Pulmonary artery endothelial cell (primary cell): ENCODE measurements around the gene SMTNL2. TPM values are rescaled to one million over a fixed set of nuclear protein-coding genes. Genes with fewer than 3 reads are reported as not detected.
"Not testable (repeated sequence)": the region's sequence is repeated elsewhere in the genome, so short reads cannot be mapped to it uniquely, and the experiment has no call there.

Experiments
- DNase-seq: peaks from one replicate; pipeline ENCODE4 v3.0.0-alpha.2; 2011; ENCODE audit warnings: low read depth, low spot score
- total RNA-seq: library from RNA; depleted of rRNA; stranded (reverse); fragments of >200 nt; gene quantifications from 2 replicates; pipeline ENCODE4 v1.2.3, GENCODE V29; 2014

Gene SMTNL2
- total RNA-seq, 1 donor from 2014 or later, result not detected

DNA sequence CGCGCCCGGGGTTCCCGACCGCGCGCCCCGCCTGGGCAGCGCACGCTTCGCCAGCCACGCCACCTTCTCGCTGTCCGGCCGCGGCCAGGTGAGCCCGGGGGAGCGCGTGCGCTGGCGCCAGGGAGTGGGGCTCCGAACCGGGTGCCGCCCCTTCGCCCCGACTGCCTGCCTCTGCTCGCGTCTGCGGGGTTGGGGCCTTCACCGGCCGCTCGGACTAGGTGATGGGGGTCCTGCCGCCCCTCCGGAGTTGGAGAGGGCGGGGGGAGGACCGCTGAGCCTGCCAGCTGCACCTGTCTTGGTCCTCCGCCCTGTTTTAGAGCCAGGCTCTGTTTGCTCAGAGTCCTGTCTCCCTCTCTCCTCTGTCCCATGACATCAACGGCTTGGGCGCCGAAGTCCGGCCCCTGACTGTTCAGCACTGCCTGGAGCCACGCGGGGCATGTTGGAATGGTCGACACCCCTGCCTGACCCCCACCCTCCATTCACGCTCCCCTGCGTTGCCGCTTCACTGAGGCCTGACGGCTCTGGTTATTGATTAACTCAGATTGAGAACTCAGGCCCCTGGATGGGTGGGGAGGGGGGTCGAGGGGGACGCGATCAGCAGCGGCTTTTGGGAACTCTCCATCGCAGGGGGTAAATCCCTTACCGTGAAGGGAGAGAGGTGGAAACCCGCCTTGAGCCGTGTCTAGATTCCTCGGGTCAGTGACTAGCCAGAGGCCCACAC is 748 bp downstream of the SMTNL2 start:
- no peak for DNase-seq

DNA sequence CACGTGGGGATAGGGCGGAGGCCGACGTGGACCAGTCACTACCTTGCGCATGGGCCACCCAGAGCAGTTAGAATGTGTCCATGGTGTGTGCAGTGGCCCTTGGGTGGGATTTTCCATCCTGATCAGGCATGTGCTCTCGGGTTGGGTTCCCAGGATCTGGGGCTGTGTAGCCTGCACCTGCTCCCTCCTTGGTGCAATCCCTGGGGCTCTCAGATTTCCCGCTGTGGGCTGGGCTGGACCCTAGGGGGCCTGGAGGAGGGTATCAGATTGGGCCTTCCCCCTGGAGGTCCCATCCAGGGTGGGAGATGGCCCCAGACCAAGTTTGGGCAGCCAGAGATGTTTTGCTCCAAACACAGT is 1.3 kb downstream of the SMTNL2 start:
- no peak for DNase-seq

DNA sequence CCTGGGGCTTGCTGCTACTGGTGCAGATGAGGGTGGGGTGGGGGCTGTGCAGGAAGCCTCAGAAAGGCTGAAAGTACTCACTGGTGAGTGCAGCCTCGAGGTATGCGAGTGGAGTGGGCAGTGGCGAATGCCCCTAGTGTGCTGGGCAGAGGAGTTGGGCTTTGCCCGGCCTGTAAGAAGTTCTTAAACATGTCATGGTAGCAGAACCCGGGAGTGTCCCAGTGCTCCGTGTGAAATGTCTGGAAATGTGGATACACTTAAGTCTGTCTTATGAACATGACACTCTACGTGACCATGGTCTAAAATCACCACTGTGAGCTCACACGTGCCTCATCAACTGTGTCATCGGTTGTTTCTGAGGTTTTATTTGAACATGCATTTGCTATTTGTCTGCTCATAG is 1.7 kb downstream of the SMTNL2 start:
- no peak for DNase-seq

DNA sequence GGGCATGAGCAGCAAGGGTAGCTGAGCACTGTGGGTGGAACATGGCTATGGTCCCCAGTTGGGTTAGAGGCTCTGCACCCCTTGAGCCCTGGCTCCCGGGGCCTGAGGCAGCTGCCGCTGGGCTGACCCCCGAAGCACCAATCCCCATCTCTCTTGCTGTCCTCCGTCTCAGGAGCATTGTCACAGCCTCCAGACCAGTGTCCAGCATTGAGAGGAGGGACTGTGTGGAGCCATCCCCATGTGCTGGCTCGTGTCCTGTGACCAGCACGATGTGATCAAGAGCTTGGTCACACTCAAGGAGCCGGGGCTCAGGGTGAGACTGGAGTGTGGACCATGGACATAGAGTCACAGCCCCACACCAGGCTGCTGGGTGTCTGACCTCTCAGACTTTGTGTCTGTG is 2.9 kb downstream of the SMTNL2 start:
- no peak for DNase-seq

DNA sequence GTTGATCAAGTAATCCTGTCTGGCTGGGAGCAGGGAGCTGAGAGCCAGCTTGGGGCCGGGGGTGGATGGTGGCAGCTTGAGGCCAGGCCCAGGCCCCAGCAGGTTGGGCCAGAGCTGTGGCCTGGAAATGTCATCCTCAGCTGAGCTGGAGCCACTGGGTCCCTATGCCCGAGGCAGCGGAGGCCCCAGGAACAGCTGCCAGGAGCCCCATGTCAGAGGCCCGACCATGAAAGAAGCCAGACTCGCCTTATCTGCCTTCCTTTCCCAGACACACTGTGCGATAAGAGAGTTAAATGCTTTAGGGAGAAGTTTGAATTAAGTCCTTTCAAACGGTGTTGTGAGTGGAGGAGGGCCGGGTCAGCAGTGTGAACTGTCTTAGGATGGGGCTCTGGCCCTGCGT is 3.5 kb downstream of the SMTNL2 start:
- no peak for DNase-seq

DNA sequence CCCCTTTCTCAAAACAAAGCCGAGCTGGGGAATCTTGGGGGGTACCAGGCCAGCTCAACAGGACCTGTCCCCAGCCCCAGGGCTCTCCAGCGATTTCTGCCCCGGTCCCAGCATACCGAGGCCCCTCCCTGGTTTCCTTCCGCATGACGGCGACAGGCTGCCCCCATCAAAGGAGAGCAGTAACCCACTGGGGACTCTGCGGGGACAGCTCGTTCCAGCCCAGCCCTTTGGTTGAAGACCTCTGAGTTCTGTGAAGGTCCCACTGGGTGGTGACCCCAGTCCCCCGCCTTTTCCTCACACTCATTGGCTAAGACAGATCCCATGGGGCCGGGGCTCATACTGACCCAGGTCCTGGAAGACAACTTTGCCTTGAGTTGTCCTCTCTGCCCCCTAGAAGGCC is 4.1 kb downstream of the SMTNL2 start:
- DNase-seq, result no peak

DNA sequence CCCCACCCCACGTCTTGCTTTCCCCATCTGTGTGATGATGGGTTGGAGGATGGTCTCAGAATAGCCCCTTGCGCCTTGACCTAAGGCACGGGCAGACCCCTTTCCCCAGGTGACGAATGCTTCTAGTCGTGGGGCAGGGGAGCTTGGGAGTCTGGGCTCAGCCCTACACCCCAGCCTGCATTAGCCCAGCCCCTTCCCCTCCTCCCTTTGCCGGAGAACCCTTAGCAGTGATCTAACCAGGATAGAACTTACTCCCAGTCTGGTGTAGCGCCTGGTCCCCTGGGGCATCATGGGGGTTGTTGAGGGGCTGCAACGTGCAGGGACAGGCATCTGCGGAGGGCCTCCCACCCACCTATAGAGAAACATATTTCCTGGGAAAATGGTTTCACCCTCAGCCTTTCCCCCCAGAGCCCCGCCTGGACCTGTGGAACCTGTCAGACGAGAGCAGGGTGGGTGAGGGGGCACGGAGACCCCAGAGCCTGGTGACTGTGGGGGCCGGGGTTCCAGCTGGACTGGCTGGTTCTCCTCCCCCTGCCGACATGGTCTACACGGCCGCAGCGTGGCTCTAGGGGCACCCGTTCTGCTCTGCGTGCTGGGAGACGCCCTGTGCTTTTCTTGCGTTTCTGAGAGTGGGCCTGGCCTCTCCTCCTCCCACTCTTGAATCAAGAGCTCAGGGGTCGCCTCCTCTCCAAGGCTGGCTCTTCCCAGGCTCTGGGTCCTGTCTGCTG is 4.7 kb downstream of the SMTNL2 start:
- no peak for DNase-seq

DNA sequence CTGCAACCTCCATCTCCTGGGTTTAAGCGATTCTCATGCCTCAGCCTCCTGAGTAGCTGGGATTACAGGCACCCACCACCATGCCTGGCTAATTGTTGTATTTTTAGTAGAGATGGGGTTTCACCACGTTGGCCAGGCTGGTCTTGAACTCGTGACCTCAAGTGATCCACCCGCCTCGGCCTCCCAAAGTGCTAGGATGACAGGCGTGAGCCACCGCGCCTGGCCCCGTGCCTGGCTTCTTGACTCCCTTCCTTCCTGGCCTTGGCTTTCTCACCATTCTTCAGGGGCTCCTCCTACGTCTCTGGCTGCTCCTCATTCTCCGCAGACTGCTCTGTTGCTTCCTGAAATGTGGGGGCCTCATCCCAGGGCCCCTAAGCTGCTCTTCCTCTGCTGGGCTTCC is 5.7 kb downstream of the SMTNL2 start:
- DNase-seq, result not testable (repeated sequence)

DNA sequence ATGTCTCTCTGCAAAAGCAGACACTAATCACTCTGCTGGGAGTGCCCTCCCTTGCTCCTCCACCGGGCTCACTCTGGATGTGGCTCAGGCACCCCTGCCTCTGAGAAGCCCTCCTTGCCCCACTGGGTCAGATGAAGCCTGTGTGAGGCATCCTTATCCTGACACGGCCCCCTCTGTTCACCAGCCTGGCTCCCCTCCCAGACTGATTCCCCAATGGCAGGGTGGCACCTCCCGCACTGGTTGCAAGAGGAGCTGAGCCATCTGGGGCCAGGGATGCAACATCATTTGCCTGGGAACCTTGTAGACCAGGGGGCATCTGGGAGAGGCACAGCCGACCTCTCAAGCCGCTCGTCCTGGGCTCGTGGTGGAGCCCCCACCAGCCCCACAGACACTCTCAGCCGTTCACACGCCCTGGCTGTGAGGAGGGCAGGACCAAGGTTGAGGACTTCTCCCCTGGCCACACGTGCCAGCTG is 6.7 kb downstream of the SMTNL2 start:
- no peak for DNase-seq

DNA sequence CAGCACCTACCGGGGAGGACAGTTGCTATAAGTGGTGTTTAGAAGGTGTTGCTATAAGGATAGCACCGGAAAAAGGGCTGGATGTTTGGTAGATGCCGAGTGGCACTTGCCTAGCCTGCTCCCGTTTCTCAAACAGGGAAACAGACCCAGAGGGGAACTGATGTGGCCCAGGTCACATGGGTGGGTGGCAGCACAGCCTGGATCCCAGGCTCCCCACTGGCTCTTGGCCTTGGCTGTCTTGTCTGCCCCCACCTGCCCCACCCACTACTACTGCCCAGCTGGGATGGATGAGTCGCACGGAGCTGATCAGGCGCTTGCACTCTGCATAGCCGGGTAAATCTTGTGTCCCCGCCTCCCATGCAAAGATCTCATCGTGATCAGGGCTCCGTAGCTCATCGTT is 7.2 kb downstream of the SMTNL2 start:
- no peak for DNase-seq

DNA sequence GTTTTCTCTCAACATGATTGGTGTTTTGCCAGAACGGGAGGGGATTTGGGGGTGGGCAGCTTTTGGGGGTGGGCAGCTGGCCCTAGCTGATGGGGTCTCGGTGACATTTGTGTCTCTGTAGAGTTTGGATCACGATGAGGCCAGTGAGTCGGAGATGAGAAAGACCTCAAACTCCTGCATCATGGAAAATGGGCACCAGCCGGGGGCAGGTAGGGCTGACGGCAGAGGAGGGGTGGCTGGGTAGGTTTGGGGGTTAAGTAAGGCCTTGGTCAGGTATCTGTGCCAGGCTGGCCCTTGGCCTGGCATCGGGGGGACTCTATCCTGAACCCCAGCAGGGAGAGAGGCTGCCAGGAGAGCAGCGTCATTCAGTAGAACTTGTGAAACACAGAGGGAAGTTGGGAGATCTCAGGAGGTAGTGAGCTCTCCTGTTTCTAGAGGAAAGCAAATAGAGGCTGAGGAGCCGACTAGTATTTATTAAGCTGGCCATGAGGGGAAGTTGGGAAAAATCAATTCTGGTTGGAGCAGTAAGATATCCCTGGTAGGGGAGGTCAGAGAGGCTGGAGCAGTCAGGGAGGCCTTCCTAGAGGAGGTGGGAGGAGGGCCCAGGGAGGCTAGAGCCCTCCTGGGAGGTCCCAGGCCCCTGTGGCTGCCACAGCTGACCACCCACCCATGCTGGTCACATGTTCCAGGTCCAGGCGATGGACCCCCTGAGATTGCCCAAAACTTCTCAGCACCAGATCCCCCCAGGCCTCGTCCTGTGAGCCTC is 8.1 kb downstream of the SMTNL2 start:
- no peak for DNase-seq

DNA sequence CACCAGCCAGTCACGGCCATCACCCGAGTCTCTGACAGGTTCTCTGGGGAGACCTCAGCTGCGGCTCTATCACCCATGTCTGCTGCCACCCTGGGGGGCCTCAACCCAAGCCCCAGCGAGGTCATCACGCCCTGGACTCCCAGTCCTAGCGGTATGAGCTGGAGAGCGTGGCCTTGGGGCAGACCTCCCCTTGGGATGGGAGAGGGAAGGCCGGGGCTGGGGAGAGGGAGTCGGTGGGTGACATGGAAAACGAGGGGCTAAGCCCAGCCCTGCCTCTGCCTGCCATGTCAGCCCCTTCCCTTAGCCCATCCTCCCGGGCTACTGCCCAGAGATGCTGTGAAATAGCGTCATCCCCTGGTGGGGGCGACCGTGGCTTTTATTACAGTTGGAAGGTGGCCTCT is 8.7 kb downstream of the SMTNL2 start:
- no peak for DNase-seq

DNA sequence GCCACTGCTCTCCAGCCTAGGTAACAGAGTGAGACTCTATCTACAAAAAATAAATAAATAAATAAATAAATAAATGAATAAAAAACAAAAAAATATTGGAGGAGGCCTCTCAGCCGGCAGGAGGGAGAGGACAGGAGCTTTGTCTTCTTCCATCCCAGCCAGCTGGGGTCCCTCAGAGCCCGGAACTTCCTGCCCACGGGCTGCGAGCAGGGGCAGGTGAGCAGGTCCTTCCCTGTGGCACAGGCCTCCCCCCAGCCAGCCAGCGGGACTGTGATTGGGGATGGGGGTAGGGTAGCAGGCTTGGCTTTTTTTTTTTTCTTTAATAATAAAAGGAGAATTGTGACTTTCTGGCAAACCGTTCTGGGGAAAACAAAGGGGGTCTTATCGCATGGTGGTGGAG is 10.1 kb downstream of the SMTNL2 start:
- no peak for DNase-seq

DNA sequence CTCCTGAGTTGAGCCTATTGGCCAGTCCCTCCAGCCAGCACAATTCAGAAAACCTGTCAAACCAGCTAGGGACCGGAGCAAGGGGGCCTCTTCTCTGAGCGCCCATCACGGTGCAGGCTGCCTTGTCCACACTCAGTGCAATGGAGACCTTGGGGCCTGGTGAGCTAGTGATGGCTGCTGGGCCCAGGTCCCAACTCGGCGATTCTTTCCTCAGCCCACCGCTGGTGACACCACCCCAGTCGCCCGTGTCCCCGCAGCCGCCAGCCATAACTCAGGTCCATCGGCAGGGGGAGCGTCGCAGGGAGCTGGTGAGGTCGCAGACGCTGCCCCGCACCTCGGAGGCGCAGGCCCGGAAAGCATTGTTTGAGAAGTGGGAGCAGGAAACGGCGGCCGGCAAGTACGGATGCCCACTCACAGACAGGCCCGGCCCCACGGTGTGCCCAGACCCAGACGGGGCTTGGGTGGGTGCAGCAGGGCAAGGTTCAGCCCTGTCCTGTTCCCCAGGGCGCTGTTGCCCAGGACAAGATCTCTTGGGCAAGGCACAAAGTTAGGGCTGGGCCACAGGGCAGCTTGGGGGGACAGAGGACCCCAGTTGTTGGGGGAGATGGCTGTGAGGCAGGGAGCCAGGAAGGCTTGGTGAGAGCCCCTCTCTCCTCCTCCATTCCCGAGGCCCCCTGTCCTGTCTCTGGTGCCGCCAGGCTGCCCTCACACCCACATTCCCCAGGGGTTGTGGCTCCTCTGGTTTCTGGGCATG is 10.8 kb downstream of the SMTNL2 start:
- DNase-seq, result no peak

DNA sequence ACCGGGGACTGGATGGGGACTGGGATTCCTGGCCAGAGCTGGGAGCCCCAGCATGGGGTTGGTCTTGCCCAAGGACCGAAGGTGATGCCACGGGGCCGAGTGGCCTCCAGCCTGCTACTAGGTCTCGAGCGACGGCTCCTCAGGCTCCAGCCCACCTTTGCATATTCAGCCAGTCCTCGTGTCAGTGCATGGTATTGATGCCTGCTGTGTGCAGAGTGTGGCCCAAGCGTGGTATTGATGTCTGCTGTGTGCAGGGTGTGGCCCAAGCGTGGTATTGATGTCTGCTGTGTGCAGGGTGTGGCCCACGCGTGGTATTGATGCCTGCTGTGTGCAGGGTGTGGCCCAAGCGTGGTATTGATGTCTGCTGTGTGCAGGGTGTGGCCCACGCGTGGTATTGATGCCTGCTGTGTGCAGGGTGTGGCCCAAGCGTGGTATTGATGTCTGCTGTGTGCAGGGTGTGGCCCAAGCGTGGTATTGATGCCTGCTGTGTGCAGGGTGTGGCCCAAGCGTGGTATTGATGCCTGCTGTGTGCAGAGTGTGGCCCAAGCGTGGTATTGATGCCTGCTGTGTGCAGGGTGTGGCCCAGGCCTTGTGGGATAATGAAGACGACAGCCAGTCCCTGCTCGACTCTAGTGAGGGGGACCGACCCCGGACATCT is 11.5 kb downstream of the SMTNL2 start:
- DNase-seq, result not testable (repeated sequence)

DNA sequence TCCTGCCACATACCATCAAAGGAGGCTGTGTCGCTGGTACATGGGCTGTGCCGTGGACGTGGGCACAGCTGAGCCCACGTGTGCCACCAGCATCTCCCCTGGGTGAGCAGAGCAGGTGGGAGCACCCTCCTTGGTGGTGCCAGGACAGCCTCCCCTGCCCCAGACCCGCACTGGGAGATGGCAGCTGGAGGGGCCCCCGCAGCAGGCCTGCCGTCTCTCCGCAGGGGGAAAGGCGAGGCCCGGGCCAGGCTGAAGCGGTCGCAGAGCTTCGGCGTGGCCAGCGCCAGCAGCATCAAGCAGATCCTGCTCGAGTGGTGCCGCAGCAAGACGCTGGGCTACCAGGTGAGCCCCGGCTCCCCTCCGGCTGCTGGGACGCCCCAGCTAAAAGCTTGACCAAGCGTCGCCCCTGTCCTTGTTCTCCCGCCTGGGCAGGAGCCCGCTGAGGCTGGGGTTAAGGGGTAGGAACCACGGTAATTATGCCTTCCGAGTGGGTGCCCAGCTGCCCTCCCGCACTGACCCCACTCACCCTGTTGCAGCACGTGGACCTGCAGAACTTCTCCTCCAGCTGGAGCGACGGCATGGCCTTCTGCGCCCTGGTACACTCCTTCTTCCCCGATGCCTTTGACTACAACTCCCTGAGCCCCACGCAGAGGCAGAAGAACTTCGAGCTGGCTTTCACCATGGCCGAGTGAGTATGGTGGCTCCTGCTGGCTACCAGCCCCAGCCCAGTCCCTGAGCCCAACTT is 12.5 kb downstream of the SMTNL2 start:
- no peak for DNase-seq

DNA sequence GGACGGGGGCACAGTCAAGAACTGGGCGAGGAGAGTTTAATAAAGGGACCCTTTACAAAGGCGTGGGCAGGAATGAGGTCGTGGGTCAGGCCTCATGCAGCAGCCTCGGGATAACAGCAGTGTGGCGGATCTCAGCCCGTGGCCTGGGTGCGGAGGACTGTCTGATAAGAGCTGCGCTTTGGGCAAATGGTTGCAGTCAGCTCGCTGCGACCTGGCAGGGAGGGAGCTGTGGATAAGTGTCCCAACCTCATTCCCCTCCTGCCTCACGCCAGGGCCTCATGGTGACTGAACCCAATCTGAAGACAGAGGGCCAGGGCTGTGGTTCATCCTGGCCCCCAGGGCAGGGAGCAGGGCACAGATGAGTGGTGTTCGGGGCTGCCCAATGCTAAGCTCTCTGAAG is 13.6 kb downstream of the SMTNL2 start:
- DNase-seq, result no peak

DNA sequence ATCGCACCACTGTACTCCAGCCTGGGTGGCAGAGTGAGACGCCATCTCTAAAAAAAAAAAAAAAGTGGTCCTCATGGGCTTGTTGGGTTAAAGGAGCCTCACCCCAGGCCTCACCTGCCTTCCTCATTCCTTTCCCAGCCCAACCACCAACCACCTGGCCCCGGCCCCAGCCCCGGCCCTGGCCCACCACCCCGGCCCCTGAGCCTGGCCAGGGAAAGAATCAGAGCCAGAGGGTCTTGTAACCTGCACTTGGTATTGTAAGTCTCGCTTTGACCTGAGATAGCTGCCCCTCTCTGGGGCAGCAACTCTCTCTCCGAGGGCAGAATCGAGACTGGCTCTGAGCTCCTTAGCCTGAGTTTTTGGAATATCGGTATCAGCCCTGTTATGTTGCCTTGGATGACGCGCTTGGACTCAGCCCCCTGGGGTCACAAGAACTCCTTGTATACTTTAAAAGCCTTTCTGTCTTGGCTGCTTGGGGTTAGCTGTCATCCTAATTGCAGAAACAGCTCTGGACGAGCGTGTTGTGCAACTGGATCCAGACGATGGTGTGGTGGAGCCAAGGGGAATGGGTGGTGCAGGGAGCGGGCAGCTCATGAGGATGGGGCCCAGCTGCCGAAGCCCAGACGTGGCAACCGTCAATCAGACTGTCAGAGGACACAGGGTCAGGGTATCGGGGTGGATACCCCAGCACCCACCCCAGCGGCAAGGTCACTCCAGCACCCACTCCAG is 14.6 kb downstream of the SMTNL2 start:
- no peak for DNase-seq

DNA sequence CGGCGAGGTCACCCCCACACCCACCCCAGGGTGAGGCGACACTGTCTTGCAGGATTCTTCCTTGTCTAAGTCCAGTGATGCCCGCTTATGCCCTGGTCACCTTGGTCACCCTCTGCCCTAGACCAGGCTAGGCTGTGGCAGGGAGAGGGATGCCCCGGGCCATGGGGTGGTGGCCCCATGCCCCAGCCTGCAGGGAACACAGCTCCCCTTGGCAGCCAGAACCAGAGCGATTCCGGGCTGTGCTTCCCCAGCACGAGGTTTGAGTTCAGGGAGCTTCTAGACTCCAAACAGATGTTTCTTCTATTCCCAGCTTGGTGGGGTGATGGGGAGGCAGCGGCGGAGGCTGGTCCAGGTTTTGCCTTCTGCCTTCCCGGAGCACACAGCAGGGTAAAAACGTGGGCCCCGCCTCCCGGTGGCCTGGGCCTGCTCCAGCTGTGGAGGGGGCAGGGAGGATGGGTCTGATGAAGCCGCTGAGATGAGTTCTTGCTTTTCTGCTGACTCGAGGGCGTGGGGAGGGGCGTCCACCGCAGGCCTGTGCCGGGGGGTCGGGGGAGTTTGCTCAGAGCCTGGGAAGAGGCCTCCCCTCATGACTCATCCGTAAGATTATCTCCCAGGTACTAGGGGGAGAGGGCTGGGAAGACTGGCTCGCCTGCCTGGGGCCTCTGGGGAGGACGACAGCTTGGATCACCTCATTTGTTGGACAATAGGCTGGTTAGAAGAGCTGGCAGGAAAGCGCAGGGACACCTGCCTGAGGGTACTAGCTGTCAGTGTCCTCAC is 15.4 kb downstream of the SMTNL2 start:
- no peak for DNase-seq
